Esophagus muscularis mucosa (tissue), 4 donors: ENCODE measurements around the gene VNN1.

ENCODE experiments used
- CTCF ChIP-seq, 3 experiments: fragments of 200-600 bp in 2 of 3; fragments of 450-650 bp in 1 of 3; sonication (generic) in 2 of 3; IDR thresholded peaks; one replicate each; pipeline ENCODE4 v1.5.1; 2017 to 2019; ENCODE audit warnings: antibody characterized with exemption in 3 of 3, mild to moderate bottlenecking in 2 of 3, moderate library complexity in 1 of 3
- EP300 ChIP-seq: sonication (generic); formaldehyde crosslinking; IDR thresholded peaks from one replicate; pipeline ENCODE4 v1.6.1; 2017; ENCODE audit warnings: antibody characterized with exemption
- POLR2A ChIP-seq: fragments of 450-650 bp; IDR thresholded peaks from one replicate; pipeline ENCODE4 v1.6.1; 2017; ENCODE audit warnings: antibody characterized with exemption, moderate library complexity, mild to moderate bottlenecking, low read depth
- POLR2AphosphoS5 ChIP-seq, 2 donors: sonication (generic); formaldehyde crosslinking; IDR thresholded peaks; one replicate each; pipeline ENCODE4 v1.6.1; 2017; ENCODE audit warnings: antibody characterized with exemption in 2 of 2

- TF ChIP-seq EP300 (no peak), CTCF (IDR thresholded peaks at IDR 0.05) (peak in 1 of 3 experiments; percentile 18), POLR2A (no peak), POLR2AphosphoS5 (IDR thresholded peaks at IDR 0.05) (no peak)
These were observed 20.9 kb upstream of the VNN1 start for GRCh38 chr6:132734694-132735236.
